Psoas muscle (tissue), 8 donors: Measurements from ENCODE around the gene SDHD. TPM values are rescaled to one million over a fixed set of nuclear protein-coding genes. Genes with fewer than 3 reads are reported as not detected.
A peak's percentile ranks its signal among the peaks of the same experiment; 100 is the strongest.

Experiments
- ATAC-seq, 4 donors: fragments of 200-7000 bp; cut with Tn5 transposase; one replicate each; pipeline ENCODE4 v1.9.1; 2020; ENCODE audit warnings: moderate library complexity in 3 of 4, mild to moderate bottlenecking in 2 of 4
- DNase-seq, 2 donors: peaks; one replicate each; pipeline ENCODE4 v3.0.0-alpha.2; 2020
- H3K27ac ChIP-seq: fragments of 200-600 bp; one replicate; pipeline ENCODE4 v1.8.0; 2022
- H3K27me3 ChIP-seq, 3 donors: fragments of 200-600 bp in 1 of 3; one replicate each; pipeline versions ENCODE4 v1.6.1 to v1.8.0; 2013 to 2022; ENCODE audit warnings: low read length in 2 of 3, mild to moderate bottlenecking in 2 of 3, moderate library complexity in 1 of 3; ENCODE audit not compliant: insufficient read depth in 3 of 3
- H3K36me3 ChIP-seq, 2 donors: fragments of 200-600 bp in 1 of 2; one replicate each; pipeline versions ENCODE4 v1.6.1 to v1.8.0; 2013 to 2022; ENCODE audit warnings: low read depth in 1 of 2, mild to moderate bottlenecking in 1 of 2, moderate library complexity in 1 of 2; ENCODE audit not compliant: insufficient read depth in 1 of 2
- H3K4me1 ChIP-seq: fragments of 200-600 bp; one replicate; pipeline ENCODE4 v1.8.0; 2022
- H3K4me3 ChIP-seq: fragments of 200-600 bp; one replicate; pipeline ENCODE4 v1.8.0; 2022; ENCODE audit warnings: mild to moderate bottlenecking
- H3K9me3 ChIP-seq: fragments of 200-600 bp; one replicate; pipeline ENCODE4 v1.8.0; 2022
- CTCF ChIP-seq: fragments of 200-600 bp; IDR thresholded peaks from one replicate; pipeline ENCODE4 v1.8.0; 2022; ENCODE audit warnings: antibody characterized with exemption
- WGBS, 3 donors: extraction: QIAGEN DNeasy Blood & Tissue Kit; methylation state at CpG; one replicate each; pipeline versions ENCODE4 v1.1.6 to v1.1.7; 2013; 5-methylcytosine and 5-hydroxymethylcytosine counted together
- intact Hi-C, 2 donors: fragments of 100-400 bp; cut with DNase I; formaldehyde crosslinking; loops; one replicate each; pipeline versions ENCODE4 v1.11.0 to v1.14.2; 2022
- polyA plus RNA-seq, 3 donors: library from polyadenylated mRNA; stranded (reverse); fragments of 200-250 nt; gene quantifications; one replicate each; pipeline ENCODE4 v1.2.3, GENCODE V29; 2013
- total RNA-seq, 4 donors: library from RNA; stranded (reverse); fragmentation: NEBNext Ultra II Directional in 2 of 4; extraction: Animal tissue kit (Norgen Biotek cat#: 25700) in 2 of 4; gene quantifications; one replicate each; pipeline versions ENCODE4 v1.2.1 to v1.2.4, GENCODE V29; 2021 to 2023
- donor health status: healthy with polysubstance abuse.
- donor health status: DM: no; HTN: no; CAD: no; lungs with moderate emphysema.
- donor health status: Bipolar disorder and iron deficiency.
- donor health status: healthy.
- donor health status: DM: yes; HTN: yes; CAD: no.
- donor health status: DM: no; HTN: no; CAD: no.
- donor health status: DM: no; HTN: no; CAD: no.
- donor health status: DM: yes; HTN: yes; CAD: no.

The SDHD gene
- total and polyA plus RNA-seq, 7 donors: 168 to 264 (median 219) TPM

DNA sequence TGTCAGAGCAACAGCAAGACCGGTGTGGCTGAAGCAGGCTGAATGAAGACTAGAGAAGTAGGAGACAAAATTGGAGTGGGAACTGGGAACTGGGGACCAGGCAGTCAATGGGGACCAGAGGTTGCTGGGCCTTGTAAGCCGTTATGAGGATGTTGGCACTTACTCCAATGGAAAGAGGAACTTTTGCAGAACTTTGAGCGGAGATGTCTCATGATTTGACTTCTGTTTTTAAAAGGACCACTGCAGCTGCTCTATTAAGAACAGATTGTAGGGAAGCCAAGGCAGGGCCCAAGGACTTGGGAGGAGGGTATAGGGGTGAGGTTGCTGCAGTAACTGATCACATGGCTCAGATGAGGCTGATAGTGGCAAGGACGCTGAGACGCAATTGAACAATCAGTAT is 43.0 kb downstream of the SDHD start:
- no peaks in the 10 kb centered on the region for H3K36me3 ChIP-seq
- H3K4me1 ChIP-seq: peaks cover 10% of the 10 kb centered on the region
- DNase-seq (no peak), ATAC-seq (no peak)
- H3K4me3 ChIP-seq: no peak overlapping the region
- intact Hi-C loops: loop anchor here in 1 of 2 donors (10.0 kb wide), 1 partner anchor 155 kb away; no protein-coding TSS in a partner anchor
- no peaks in the 10 kb centered on the region for H3K9me3 ChIP-seq
- WGBS, 3 donors: 79 to 87% (median 82%) methylated on average over 5 of the region's 5 CpGs
- no peak overlapping the region for H3K27ac ChIP-seq
- H3K27me3 ChIP-seq: no peaks in the 10 kb centered on the region
- no peak for TF ChIP-seq CTCF

- H3K4me3 ChIP-seq: no peak overlapping the region
- DNase-seq (no peak), ATAC-seq (peak; percentile 53 to 75 (median 62))
- intact Hi-C loops: no loop called here
- H3K4me1 ChIP-seq: peaks cover 10% of the 10 kb centered on the region
- H3K27ac ChIP-seq: no peak overlapping the region
- no peak for TF ChIP-seq CTCF
- 39 to 47% (median 41%) methylated on average over 2 of the region's 2 CpGs for WGBS, 3 donors
- no peaks in the 10 kb centered on the region for H3K27me3 ChIP-seq
- no peaks in the 10 kb centered on the region for H3K9me3 ChIP-seq
- H3K36me3 ChIP-seq: no peaks in the 10 kb centered on the region
Measured at GRCh38 chr11:112132737-112133136, 46.1 kb downstream of the SDHD start.

GRCh38 chr11:112134473-112134872 is 47.8 kb downstream of the SDHD start:
- ATAC-seq (no peak), DNase-seq (no peak)
- H3K36me3 ChIP-seq: no peaks in the 10 kb centered on the region
- no peak for TF ChIP-seq CTCF
- no peaks in the 10 kb centered on the region for H3K27me3 ChIP-seq
- intact Hi-C loops: no loop called here
- peaks cover 4% of the 10 kb centered on the region for H3K4me1 ChIP-seq
- H3K4me3 ChIP-seq: no peak overlapping the region
- H3K9me3 ChIP-seq: no peaks in the 10 kb centered on the region
- WGBS, 3 donors: 81 to 92% (median 91%) methylated on average over 3 of the region's 4 CpGs
- H3K27ac ChIP-seq: no peak overlapping the region

- Histone ChIP-seq H3K4me1 (no peaks in the 10 kb centered on the region), H3K27ac (no peak overlapping the region), H3K36me3 (peaks cover 0 to 40% of the 10 kb centered on the region in 2 donors), H3K9me3 (no peaks in the 10 kb centered on the region), H3K27me3 (no peaks in the 10 kb centered on the region), H3K4me3 (no peak overlapping the region)
- DNase-seq: no peak
- intact Hi-C loops: no loop called here
- 88 to 92% (median 92%) methylated on average over 3 of the region's 3 CpGs for WGBS, 3 donors
- TF ChIP-seq CTCF: no peak
- no peak for ATAC-seq
Measured at GRCh38 chr11:112143597-112143996, 56.9 kb downstream of the SDHD start.

Other genes with a start within 250 kb of the SDHD start
- gene ALG9, start 215.3 kb upstream of the SDHD start, total RNA-seq: 10 to 100 TPM; 12.8 to 20.3 (median 16.0) TPM
- gene ALG9, start 215.3 kb upstream of the SDHD start, polyA plus RNA-seq: 10 to 100 TPM in 2 of 3 donors, 1 to 10 TPM in 1; 9.6 to 21.9 (median 11.4) TPM
- gene FDXACB1, start 207.7 kb upstream of the SDHD start, total RNA-seq: under 1 TPM; 0.65 to 0.99 (median 0.85) TPM
- 1 to 10 TPM in 1 of 3 donors, under 1 TPM in 2; 0.45 to 1.1 (median 0.57) TPM for gene FDXACB1, start 207.7 kb upstream of the SDHD start, polyA plus RNA-seq
- 10 to 100 TPM in 2 of 4 donors, 1 to 10 TPM in 2; 6.6 to 17.7 (median 11.8) TPM for gene CFAP68, start 207.3 kb upstream of the SDHD start, total RNA-seq
- gene CFAP68, start 207.3 kb upstream of the SDHD start, polyA plus RNA-seq: 1 to 10 TPM; 4.4 to 7.6 (median 4.8) TPM
- over 10,000 TPM in 2 of 4 donors, 1,000 to 10,000 TPM in 2; 5,216 to 12,187 (median 10,501) TPM for gene CRYAB, start 175.1 kb upstream of the SDHD start, total RNA-seq
- over 10,000 TPM in 1 of 3 donors, 1,000 to 10,000 TPM in 2; 4,737 to 11,496 (median 9,489) TPM for gene CRYAB, start 175.1 kb upstream of the SDHD start, polyA plus RNA-seq
- gene HSPB2, start 174.1 kb upstream of the SDHD start, total RNA-seq: 10 to 100 TPM; 20.2 to 40.4 (median 27.2) TPM
- 10 to 100 TPM; 23.6 to 55.5 (median 25.0) TPM for gene HSPB2, start 174.1 kb upstream of the SDHD start, polyA plus RNA-seq
- gene C11orf52, start 168.0 kb upstream of the SDHD start, total RNA-seq: 10 to 100 TPM in 1 of 4 donors, 1 to 10 TPM in 3; 6.2 to 12.3 (median 8.3) TPM
- gene C11orf52, start 168.0 kb upstream of the SDHD start, polyA plus RNA-seq: 10 to 100 TPM in 1 of 3 donors, 1 to 10 TPM in 2; 1.0 to 24.5 (median 4.4) TPM
- 10 to 100 TPM in 2 of 4 donors, 1 to 10 TPM in 2; 4.5 to 12.9 (median 9.6) TPM for gene DIXDC1, start 149.5 kb upstream of the SDHD start, total RNA-seq
- gene DIXDC1, start 149.5 kb upstream of the SDHD start, polyA plus RNA-seq: 1 to 10 TPM; 1.4 to 4.9 (median 2.6) TPM
- gene DLAT, start 61.5 kb upstream of the SDHD start, total RNA-seq: 100 to 1,000 TPM in 1 of 4 donors, 10 to 100 TPM in 3; 61.2 to 167 (median 87.7) TPM
- gene DLAT, start 61.5 kb upstream of the SDHD start, polyA plus RNA-seq: 10 to 100 TPM; 49.8 to 96.8 (median 56.7) TPM
- 1 to 10 TPM in 2 of 4 donors, under 1 TPM in 2; 0.49 to 1.3 (median 0.97) TPM for gene PIH1D2, start 12.9 kb upstream of the SDHD start, total RNA-seq
- 1 to 10 TPM; 1.2 to 3.0 (median 1.8) TPM for gene PIH1D2, start 12.9 kb upstream of the SDHD start, polyA plus RNA-seq
- gene NKAPD1, start 12.6 kb upstream of the SDHD start, total RNA-seq: 10 to 100 TPM in 2 of 4 donors, 1 to 10 TPM in 2; 9.3 to 13.8 (median 10.8) TPM
- 10 to 100 TPM in 1 of 3 donors, 1 to 10 TPM in 2; 8.5 to 21.6 (median 9.0) TPM for gene NKAPD1, start 12.6 kb upstream of the SDHD start, polyA plus RNA-seq
- 100 to 1,000 TPM in 1 of 4 donors, 10 to 100 TPM in 3; 86.6 to 105 (median 90.6) TPM for gene TIMM8B, start 117 bp upstream of the SDHD start, total RNA-seq
- gene TIMM8B, start 117 bp upstream of the SDHD start, polyA plus RNA-seq: 100 to 1,000 TPM in 2 of 3 donors, 10 to 100 TPM in 1; 84.3 to 152 (median 120) TPM
- 10 to 100 TPM in 2 of 4 donors, 1 to 10 TPM in 2; 3.0 to 66.4 (median 10.4) TPM for gene IL18, start 77.2 kb downstream of the SDHD start, total RNA-seq
- 10 to 100 TPM in 1 of 3 donors, 1 to 10 TPM in 1, under 1 TPM in 1; 0.86 to 13.0 (median 1.2) TPM for gene IL18, start 77.2 kb downstream of the SDHD start, polyA plus RNA-seq
- gene TEX12, start 80.5 kb downstream of the SDHD start, total RNA-seq: under 1 TPM in 1 of 4 donors, not detected in 3; 0.48 TPM
- gene TEX12, start 80.5 kb downstream of the SDHD start, polyA plus RNA-seq: under 1 TPM; 0.28 to 0.35 (median 0.33) TPM
- 10 to 100 TPM in 2 of 4 donors, 1 to 10 TPM in 2; 4.7 to 42.4 (median 19.2) TPM for gene BCO2, start 88.6 kb downstream of the SDHD start, total RNA-seq
- gene BCO2, start 88.6 kb downstream of the SDHD start, polyA plus RNA-seq: 1 to 10 TPM; 3.5 to 5.7 (median 5.2) TPM
- 10 to 100 TPM; 26.5 to 47.8 (median 43.7) TPM for gene PTS, start 139.6 kb downstream of the SDHD start, total RNA-seq
- gene PTS, start 139.6 kb downstream of the SDHD start, polyA plus RNA-seq: 10 to 100 TPM; 59.0 to 83.6 (median 71.6) TPM
- not detected for gene PLET1, start 174.0 kb downstream of the SDHD start, total RNA-seq
- not detected for gene PLET1, start 174.0 kb downstream of the SDHD start, polyA plus RNA-seq